GM19438 (cell line): ENCODE measurements around the gene SLC15A4.

Experiments
- ATAC-seq: cut with Tn5 transposase; IDR thresholded peaks from one replicate; pipeline ENCODE4 v1.9.1; 2021; ENCODE audit warnings: low read depth; ENCODE audit not compliant: unreplicated experiment

SLC15A4 gene

GRCh38 chr12:128796439-128797118, 27.2 kb downstream of the SLC15A4 start:
- no peak for ATAC-seq

- no peak for ATAC-seq
These were observed 28.0 kb downstream of the SLC15A4 start for GRCh38 chr12:128795530-128796361.

- ATAC-seq, result peak; percentile 28
These were observed 28.9 kb downstream of the SLC15A4 start for GRCh38 chr12:128794661-128795529.

- ATAC-seq, result no peak
These were observed 30.1 kb downstream of the SLC15A4 start for GRCh38 chr12:128793701-128794100.

- no peak for ATAC-seq
These were observed 30.9 kb downstream of the SLC15A4 start for GRCh38 chr12:128792881-128793280.

GRCh38 chr12:128792398-128792797, 31.4 kb downstream of the SLC15A4 start:
- ATAC-seq, result no peak

- no peak for ATAC-seq
These were observed 32.1 kb downstream of the SLC15A4 start for GRCh38 chr12:128791395-128792322.

GRCh38 chr12:128790653-128791373, 32.9 kb downstream of the SLC15A4 start:
- no peak for ATAC-seq

GRCh38 chr12:128790221-128790620, 33.5 kb downstream of the SLC15A4 start:
- peak; percentile 35 for ATAC-seq

GRCh38 chr12:128789356-128789929, 34.3 kb downstream of the SLC15A4 start:
- peak; percentile 37 for ATAC-seq

GRCh38 chr12:128787827-128788226, 35.9 kb downstream of the SLC15A4 start:
- no peak for ATAC-seq

GRCh38 chr12:128786741-128787391, 36.9 kb downstream of the SLC15A4 start:
- no peak for ATAC-seq

- ATAC-seq, result no peak
These were observed 39.6 kb downstream of the SLC15A4 start for GRCh38 chr12:128784030-128784760.

- ATAC-seq, result no peak
These were observed 40.6 kb downstream of the SLC15A4 start for GRCh38 chr12:128783129-128783574.

GRCh38 chr12:128779901-128780300, 43.9 kb downstream of the SLC15A4 start:
- no peak for ATAC-seq

GRCh38 chr12:128772249-128772648, 51.5 kb downstream of the SLC15A4 start:
- ATAC-seq, result no peak

GRCh38 chr12:128771681-128772080, 52.1 kb downstream of the SLC15A4 start:
- no peak for ATAC-seq

- ATAC-seq, result no peak
These were observed 56.2 kb downstream of the SLC15A4 start for GRCh38 chr12:128767518-128767917.
